ENCODE measurements around the gene PTGIR.

PTGIR gene

DNA sequence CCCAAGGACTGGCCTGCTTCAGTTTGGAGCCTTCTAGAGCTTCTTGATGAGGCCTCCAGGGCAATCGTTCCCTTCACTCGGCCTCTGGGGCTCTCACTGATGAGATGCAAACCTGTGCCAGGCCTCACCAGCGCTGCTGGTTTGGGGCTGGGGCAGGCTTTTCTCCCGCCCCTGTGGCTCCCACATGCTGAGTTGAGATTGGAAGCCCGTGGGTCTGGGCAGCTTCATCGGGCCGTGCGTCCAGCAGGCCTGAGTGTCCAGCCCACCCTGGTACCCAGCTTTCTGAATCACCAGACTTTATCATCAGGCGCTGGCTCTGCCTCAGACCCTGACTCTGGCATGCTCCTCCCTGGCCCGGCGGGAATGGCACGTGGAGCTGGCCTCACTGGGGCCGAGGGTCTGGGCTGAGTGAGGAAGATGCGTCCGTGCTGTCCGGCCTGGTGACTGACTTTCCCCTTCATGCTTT, 19.5 kb downstream of the PTGIR start:
- in situ Hi-C loops (cut with HindIII; ENCODE audit: low pct_ligation_motif_present, low pct_unique_long_range_greater_than_20kb, low sequenced_read_pairs), result no loop called here
- no peak for DNase-seq

- in situ Hi-C loops (cut with HindIII; ENCODE audit: low pct_ligation_motif_present, low pct_unique_long_range_greater_than_20kb, low sequenced_read_pairs), result no loop called here
- no peak for DNase-seq
These were observed 20.0 kb downstream of the PTGIR start for GRCh38 chr19:46604781-46605355.

DNA sequence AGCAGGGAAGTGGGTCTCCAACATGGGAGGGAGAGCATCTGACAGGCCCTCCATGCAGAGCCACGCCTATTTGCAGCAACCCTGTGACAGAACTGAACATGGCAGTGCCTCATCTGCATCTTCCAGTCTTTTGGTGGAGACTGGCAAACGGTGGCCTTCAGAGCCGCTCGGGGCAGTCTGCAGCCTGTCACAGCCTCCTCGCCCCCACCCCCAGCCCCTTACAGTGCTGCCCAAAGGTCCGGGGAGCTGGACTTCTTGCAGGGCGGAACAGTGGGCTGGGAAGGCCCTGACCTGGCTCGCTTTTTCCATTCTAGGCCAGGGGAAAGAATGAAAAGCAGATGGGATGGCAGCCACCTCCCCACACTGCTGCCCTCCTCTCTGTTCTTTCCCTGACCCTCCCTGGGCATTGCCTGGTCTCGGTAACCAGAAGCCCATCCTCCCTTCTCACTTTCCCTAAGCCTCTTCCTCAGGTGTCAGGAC, 21.1 kb downstream of the PTGIR start:
- in situ Hi-C loops (cut with HindIII; ENCODE audit: low pct_ligation_motif_present, low pct_unique_long_range_greater_than_20kb, low sequenced_read_pairs), result no loop called here
- no peak for DNase-seq

- DNase-seq, result no peak
- in situ Hi-C loops (cut with HindIII; ENCODE audit: low pct_ligation_motif_present, low pct_unique_long_range_greater_than_20kb, low sequenced_read_pairs), result no loop called here
These were observed 21.7 kb downstream of the PTGIR start for GRCh38 chr19:46603195-46603637.

- in situ Hi-C loops (cut with HindIII; ENCODE audit: low pct_ligation_motif_present, low pct_unique_long_range_greater_than_20kb, low sequenced_read_pairs), result no loop called here
- no peak for DNase-seq
These were observed 22.3 kb downstream of the PTGIR start for GRCh38 chr19:46602392-46603194.

- no peak for DNase-seq
- in situ Hi-C loops (cut with HindIII; ENCODE audit: low pct_ligation_motif_present, low pct_unique_long_range_greater_than_20kb, low sequenced_read_pairs), result no loop called here
These were observed 23.3 kb downstream of the PTGIR start, which contains the start of gene CALM3 for GRCh38 chr19:46601318-46602224. Gene CALM3 (plus strand): TSS chr19:46601330. CDS start chr19:46601435, 105 bp downstream.

- in situ Hi-C loops (cut with HindIII; ENCODE audit: low pct_ligation_motif_present, low pct_unique_long_range_greater_than_20kb, low sequenced_read_pairs), result no loop called here
- DNase-seq, result peak; percentile 94
These were observed 24.2 kb downstream of the PTGIR start for GRCh38 chr19:46600384-46601317.

GRCh38 chr19:46599716-46600373, 25.0 kb downstream of the PTGIR start:
- in situ Hi-C loops (cut with HindIII; ENCODE audit: low pct_ligation_motif_present, low pct_unique_long_range_greater_than_20kb, low sequenced_read_pairs), result no loop called here
- no peak for DNase-seq

- DNase-seq, result no peak
- in situ Hi-C loops (cut with HindIII; ENCODE audit: low pct_ligation_motif_present, low pct_unique_long_range_greater_than_20kb, low sequenced_read_pairs), result no loop called here
These were observed 26.4 kb downstream of the PTGIR start for GRCh38 chr19:46598372-46598917.

DNA sequence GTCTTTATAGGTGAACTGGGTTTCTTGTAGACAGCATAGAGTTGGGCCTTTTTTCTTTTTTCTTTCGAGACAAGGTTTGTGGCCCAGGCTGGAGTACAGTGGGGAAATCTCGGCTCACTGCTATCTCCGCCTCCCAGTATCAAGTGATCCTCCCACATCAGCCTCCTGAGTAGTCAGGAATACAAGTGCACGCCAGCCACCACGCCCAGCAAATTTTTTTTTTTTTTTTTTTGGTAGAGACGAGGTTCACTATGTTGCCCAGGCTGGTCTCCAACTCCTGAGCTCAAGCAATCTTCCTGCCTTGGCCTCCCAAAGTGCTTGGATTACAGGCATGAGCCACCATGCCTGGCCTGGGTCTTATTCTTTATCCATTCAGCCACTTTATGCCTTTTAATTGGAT, 28.9 kb downstream of the PTGIR start:
- no peak for DNase-seq
- in situ Hi-C loops (cut with HindIII; ENCODE audit: low pct_ligation_motif_present, low pct_unique_long_range_greater_than_20kb, low sequenced_read_pairs), result no loop called here

- in situ Hi-C loops (cut with HindIII; ENCODE audit: low pct_ligation_motif_present, low pct_unique_long_range_greater_than_20kb, low sequenced_read_pairs), result no loop called here
- no peak for DNase-seq
These were observed 33.0 kb downstream of the PTGIR start for GRCh38 chr19:46591870-46592269.

GRCh38 chr19:46591254-46591653, 33.6 kb downstream of the PTGIR start:
- DNase-seq, result no peak
- in situ Hi-C loops (cut with HindIII; ENCODE audit: low pct_ligation_motif_present, low pct_unique_long_range_greater_than_20kb, low sequenced_read_pairs), result no loop called here

- in situ Hi-C loops (cut with HindIII; ENCODE audit: low pct_ligation_motif_present, low pct_unique_long_range_greater_than_20kb, low sequenced_read_pairs), result no loop called here
- no peak for DNase-seq
These were observed 37.0 kb downstream of the PTGIR start for GRCh38 chr19:46587861-46588260.

DNA sequence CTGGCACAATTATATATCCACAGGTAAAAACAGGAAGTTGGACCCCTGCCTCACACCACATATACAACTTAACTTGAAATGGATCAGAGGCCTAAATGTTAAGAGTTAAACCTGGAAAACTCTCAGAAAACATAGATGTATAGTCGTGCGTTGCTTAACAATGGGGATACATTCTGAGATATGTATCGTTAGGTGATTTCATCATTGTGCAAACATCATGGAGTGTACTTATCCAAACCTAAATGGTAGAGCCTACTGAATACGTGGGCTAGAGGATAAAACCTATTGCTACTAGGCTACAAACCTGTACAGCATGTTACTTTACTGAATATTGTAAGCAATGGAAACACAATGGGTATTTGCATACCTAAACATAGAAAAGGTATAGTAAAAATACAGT, 38.6 kb downstream of the PTGIR start:
- no peak for DNase-seq
- in situ Hi-C loops (cut with HindIII; ENCODE audit: low pct_ligation_motif_present, low pct_unique_long_range_greater_than_20kb, low sequenced_read_pairs), result no loop called here

- DNase-seq, result no peak
- in situ Hi-C loops (cut with HindIII; ENCODE audit: low pct_ligation_motif_present, low pct_unique_long_range_greater_than_20kb, low sequenced_read_pairs), result no loop called here
These were observed 39.4 kb downstream of the PTGIR start for GRCh38 chr19:46585539-46585938.

GRCh38 chr19:46580247-46580646, 44.6 kb downstream of the PTGIR start:
- no peak for DNase-seq
- in situ Hi-C loops (cut with HindIII; ENCODE audit: low pct_ligation_motif_present, low pct_unique_long_range_greater_than_20kb, low sequenced_read_pairs), result no loop called here

- in situ Hi-C loops (cut with HindIII; ENCODE audit: low pct_ligation_motif_present, low pct_unique_long_range_greater_than_20kb, low sequenced_read_pairs), result no loop called here
These were observed 45.5 kb downstream of the PTGIR start for GRCh38 chr19:46579361-46579879.

More at GRCh38 chr19:46579361-46579879, 45.5 kb downstream of the PTGIR start:
- no peak for DNase-seq
